HK-2 (cell line): ENCODE results near the gene SMYD3.
A peak's percentile ranks its signal among the peaks of the same experiment; 100 is the strongest.

ENCODE experiments used
- DNase-seq: peaks from one replicate; pipeline ENCODE4 v3.0.0-alpha.2; 2018; ENCODE audit not compliant: unreplicated experiment

The SMYD3 gene

GRCh38 chr1:246214708-246215509, 292.2 kb downstream of the SMYD3 start:
- DNase-seq = peak; percentile 56

- DNase-seq = no peak
Measured at GRCh38 chr1:246213947-246214346, 293.1 kb downstream of the SMYD3 start.

GRCh38 chr1:246213502-246213901, 293.6 kb downstream of the SMYD3 start:
- no peak for DNase-seq

GRCh38 chr1:246213036-246213435, 294.0 kb downstream of the SMYD3 start:
- no peak for DNase-seq

- DNase-seq = no peak
Measured at GRCh38 chr1:246212013-246212412, 295.1 kb downstream of the SMYD3 start.

DNA sequence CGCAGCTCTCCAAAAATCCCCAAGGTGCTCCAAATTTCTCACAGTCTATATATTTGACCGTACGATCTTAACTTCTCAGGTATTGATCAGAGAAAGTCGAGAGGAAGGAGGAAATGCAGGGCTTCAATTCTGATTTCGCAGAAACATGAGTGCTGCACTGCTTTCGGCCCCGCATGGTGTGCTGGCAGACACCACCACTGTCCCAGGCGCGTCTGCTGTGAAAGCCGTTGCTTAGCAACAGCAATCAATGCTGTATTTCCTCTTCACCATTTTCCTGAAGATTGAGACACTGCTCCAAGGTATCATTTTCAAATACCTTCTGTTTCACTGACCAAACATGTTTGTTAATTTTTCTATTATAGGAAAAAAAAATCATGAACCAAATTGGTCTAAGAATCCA, 296.3 kb downstream of the SMYD3 start:
- no peak for DNase-seq

DNA sequence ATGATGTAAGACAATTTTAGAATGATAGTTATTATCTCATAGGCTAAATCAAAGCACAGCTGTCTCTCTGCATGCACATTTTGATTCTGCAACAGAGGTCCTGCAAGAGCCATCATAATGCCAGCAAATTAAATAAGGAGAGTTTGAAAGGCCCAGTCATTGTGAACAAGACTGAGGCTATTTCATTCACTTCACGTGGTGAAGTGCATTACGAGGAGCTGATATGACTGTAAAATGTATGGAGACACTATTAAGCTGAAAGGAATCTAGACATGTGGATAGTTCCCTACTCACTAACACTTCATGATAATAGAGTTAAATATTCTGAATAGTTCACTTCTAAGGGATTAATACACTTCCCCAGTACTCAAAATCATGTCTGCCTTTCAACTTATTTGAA, 299.0 kb downstream of the SMYD3 start:
- no peak for DNase-seq

DNA sequence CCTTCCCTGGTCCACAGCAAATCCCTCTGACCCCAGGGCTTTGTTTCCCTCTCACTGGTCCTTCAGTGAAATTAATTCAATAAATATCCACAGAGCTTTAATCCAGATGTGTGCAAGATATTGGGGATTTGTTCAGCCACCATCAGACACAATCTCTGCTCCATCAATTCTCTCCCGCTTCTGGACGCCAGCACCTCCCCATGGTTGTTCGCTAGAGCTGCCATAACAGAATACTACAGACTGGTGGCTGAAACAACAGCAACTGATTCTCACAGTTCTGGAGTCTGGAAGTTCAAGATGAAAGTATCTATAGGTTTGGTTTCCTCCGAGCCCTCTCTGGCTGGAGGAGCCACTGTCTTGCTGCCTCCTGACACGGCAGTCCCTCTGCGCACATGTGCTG, 303.9 kb downstream of the SMYD3 start:
- no peak for DNase-seq

- DNase-seq = no peak
Measured at GRCh38 chr1:246200738-246201137, 306.3 kb downstream of the SMYD3 start.

DNA sequence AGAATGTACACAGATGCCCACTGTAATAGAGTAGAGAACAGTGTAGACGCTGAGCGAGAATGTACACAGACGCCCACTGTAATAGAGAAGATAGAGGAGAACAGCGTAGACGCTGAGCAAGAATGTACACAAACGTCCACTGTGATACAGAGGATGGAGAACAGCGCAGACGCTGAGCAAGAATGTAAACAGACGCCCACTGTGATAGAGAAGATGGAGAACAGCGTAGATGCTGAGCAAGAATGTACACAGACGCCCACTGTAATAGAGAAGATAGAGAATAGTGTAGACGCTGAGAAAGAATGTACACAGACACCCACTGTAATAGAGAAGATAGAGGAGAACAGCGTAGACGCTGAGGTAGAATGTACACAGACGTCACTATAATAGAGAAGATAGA, 306.9 kb downstream of the SMYD3 start:
- no peak for DNase-seq

DNA sequence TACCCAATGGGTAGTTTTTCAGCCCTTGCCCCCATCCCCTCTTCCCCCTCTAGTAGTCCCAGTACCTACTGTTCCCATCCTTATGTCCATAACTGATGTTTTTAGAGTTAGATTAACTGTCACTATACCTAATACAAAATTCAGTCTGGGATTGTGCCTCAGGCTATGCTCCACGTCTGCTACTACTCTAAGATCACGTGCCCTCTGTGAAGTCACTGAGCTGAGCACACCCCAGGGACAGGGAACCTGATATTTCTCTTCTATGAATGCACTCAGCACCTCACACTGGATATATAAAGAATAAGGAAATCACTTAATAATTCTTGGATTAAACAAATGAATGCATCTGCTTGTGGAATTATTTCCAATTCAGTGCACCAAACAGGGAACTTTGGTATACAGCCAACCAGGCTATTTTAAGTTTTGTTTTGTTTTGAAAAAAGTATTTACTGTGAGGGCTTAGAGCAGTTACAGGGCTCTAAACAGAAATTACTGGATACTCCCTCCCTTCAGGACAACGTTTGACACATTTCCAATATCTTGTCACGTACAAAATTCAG, 307.9 kb downstream of the SMYD3 start:
- no peak for DNase-seq

- DNase-seq = no peak
Measured at GRCh38 chr1:246198115-246198816, 308.8 kb downstream of the SMYD3 start.

GRCh38 chr1:246197076-246197475, 310.0 kb downstream of the SMYD3 start:
- DNase-seq = no peak

DNA sequence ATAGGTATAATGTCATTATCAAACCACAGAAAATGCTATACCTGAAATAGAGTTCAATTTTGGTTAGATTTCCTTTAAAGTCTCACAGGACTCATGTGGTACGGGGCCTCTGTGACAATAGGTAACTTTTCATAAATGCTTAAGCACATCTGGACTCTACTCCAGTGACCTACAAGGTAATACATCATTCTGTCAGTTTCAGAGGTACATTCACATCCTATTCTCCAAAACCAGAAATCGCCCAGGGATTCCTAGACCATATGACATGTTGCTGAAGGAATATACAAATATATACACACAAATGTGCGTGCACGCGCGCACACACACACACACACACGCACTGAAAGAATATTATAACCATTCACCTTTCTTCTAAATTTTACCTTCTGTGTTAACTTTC, 311.8 kb downstream of the SMYD3 start:
- DNase-seq = no peak

- DNase-seq = no peak
Measured at GRCh38 chr1:246193537-246193936, 313.5 kb downstream of the SMYD3 start.

GRCh38 chr1:246189126-246189525, 318.0 kb downstream of the SMYD3 start:
- no peak for DNase-seq

DNA sequence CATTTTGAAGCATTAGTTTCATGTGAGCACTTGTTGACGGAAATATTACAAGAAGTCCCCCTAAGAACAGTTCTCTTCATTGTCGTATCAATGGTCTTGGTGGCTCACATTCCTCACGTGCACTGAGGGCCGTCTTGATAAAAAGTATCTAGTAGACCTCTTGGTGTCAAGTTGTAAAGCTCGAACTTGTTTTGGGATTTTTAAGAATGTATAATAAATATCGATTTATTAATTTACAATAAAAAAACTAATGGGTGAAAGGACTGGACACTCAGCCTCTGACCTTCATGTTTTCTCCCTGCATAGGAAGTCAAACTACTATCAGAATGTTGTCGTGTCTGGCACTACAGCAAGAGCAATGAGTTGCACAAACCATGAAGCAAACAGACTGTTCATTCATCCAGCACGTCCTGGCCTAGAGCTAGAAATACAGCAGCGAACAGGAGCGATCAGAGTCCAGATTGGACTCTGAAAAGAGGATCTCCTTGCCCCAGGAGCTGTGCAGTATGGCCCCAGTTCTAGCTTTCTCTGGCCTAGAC, 319.2 kb downstream of the SMYD3 start:
- no peak for DNase-seq

DNA sequence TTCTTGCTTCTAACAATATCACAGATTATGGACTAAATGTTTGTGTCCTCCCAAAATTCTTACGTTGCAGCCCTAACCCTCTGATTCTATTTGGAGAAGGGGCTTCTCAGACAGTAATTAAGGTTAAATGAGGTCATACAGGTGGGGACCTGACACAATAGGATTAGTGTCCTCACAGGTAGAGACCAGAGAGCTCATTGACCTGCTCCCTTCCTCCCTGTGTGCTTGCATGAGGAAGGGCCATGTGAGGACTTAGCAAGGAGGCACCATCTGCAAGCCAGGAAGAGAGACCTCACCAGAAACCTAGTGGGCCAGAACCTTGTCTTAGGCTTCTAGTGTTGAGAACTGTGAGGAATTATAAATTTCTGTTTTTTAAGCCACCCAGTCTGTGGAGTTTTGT, 322.6 kb downstream of the SMYD3 start:
- DNase-seq = no peak

- no peak for DNase-seq
Measured at GRCh38 chr1:246182149-246182851, 324.8 kb downstream of the SMYD3 start.

GRCh38 chr1:246181241-246181640, 325.8 kb downstream of the SMYD3 start:
- no peak for DNase-seq

DNA sequence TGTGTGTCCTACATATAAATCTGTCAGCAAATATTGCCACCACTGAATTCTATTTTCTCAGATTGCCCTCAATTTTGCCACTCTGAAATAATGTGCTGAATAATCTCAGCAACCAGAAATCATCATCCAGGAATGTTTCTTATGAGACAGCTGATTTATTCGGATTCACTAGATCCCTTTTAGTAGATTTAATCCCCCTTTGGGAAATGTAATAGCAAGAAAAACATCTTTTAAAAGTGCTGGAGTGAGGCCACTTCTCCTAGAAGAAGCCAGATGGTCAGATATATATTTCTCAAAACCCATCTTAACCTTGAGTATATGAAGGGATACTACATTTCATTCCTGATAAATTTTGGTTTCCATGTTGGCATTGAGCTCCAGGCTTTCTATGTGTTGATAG, 327.7 kb downstream of the SMYD3 start:
- DNase-seq = no peak

- DNase-seq = no peak
Measured at GRCh38 chr1:246178717-246179311, 328.3 kb downstream of the SMYD3 start.
